Measurements from ENCODE around the gene CASKIN1.

Gene CASKIN1

GRCh38 chr16:2208772-2209171 lies 12.4 kb upstream of the CASKIN1 start:
- Mint-ChIP-seq H3K27me3 (ENCODE audit: low read depth, poor library complexity) (peaks cover 5% of the 10 kb centered on the region), H3K4me3 (no peak overlapping the region), H3K36me3 (ENCODE audit: low read depth) (peaks cover 12% of the 10 kb centered on the region), H3K27ac (no peak overlapping the region), H3K4me1 (peaks cover 56% of the 10 kb centered on the region), H3K9me3 (peaks cover under 1% of the 10 kb centered on the region)
- TF ChIP-seq CTCF (IDR thresholded peaks at IDR 0.05) = no peak
- no peak for DNase-seq

- H3K36me3 Mint-ChIP-seq (ENCODE audit: low read depth) = peaks cover 12% of the 10 kb centered on the region
- H3K27me3 Mint-ChIP-seq (ENCODE audit: low read depth, poor library complexity) = peaks cover 9% of the 10 kb centered on the region
- H3K9me3 Mint-ChIP-seq = peaks cover 5% of the 10 kb centered on the region
- no peak for TF ChIP-seq CTCF (IDR thresholded peaks at IDR 0.05)
- no peak overlapping the region for H3K4me3 Mint-ChIP-seq
- DNase-seq = no peak
- no peak overlapping the region for H3K27ac Mint-ChIP-seq
- H3K4me1 Mint-ChIP-seq = peaks cover 51% of the 10 kb centered on the region
Observed at GRCh38 chr16:2208308-2208707, 11.9 kb upstream of the CASKIN1 start.

GRCh38 chr16:2207872-2208271 lies 11.5 kb upstream of the CASKIN1 start:
- H3K27ac Mint-ChIP-seq = no peak overlapping the region
- peaks cover 12% of the 10 kb centered on the region for H3K36me3 Mint-ChIP-seq (ENCODE audit: low read depth)
- H3K27me3 Mint-ChIP-seq (ENCODE audit: low read depth, poor library complexity) = peaks cover 9% of the 10 kb centered on the region
- H3K4me3 Mint-ChIP-seq = peak overlapping the region; percentile 80
- DNase-seq = no peak
- TF ChIP-seq CTCF (IDR thresholded peaks at IDR 0.05) = no peak
- peaks cover 7% of the 10 kb centered on the region for H3K9me3 Mint-ChIP-seq
- peaks cover 47% of the 10 kb centered on the region for H3K4me1 Mint-ChIP-seq

GRCh38 chr16:2206780-2207433 lies 10.5 kb upstream of the CASKIN1 start:
- H3K27ac Mint-ChIP-seq = peak overlapping the region; percentile 80
- no peak for DNase-seq
- H3K4me3 Mint-ChIP-seq = peak overlapping the region; percentile 84
- peaks cover 12% of the 10 kb centered on the region for H3K36me3 Mint-ChIP-seq (ENCODE audit: low read depth)
- H3K27me3 Mint-ChIP-seq (ENCODE audit: low read depth, poor library complexity) = peaks cover 14% of the 10 kb centered on the region
- TF ChIP-seq CTCF (IDR thresholded peaks at IDR 0.05) = no peak
- H3K4me1 Mint-ChIP-seq = peaks cover 37% of the 10 kb centered on the region
- H3K9me3 Mint-ChIP-seq = peaks cover 13% of the 10 kb centered on the region

GRCh38 chr16:2206420-2206779 lies 10.0 kb upstream of the CASKIN1 start:
- H3K36me3 Mint-ChIP-seq (ENCODE audit: low read depth) = peaks cover 12% of the 10 kb centered on the region
- H3K9me3 Mint-ChIP-seq = peaks cover 13% of the 10 kb centered on the region
- H3K27ac Mint-ChIP-seq = peak overlapping the region; percentile 80
- no peak for DNase-seq
- H3K4me3 Mint-ChIP-seq = peak overlapping the region; percentile 84
- no peak for TF ChIP-seq CTCF (IDR thresholded peaks at IDR 0.05)
- H3K4me1 Mint-ChIP-seq = peaks cover 33% of the 10 kb centered on the region
- peaks cover 19% of the 10 kb centered on the region for H3K27me3 Mint-ChIP-seq (ENCODE audit: low read depth, poor library complexity)

GRCh38 chr16:2205967-2206313 lies 9.5 kb upstream of the CASKIN1 start:
- DNase-seq = peak; percentile 44

More at GRCh38 chr16:2205967-2206313, 9.5 kb upstream of the CASKIN1 start:
- Mint-ChIP-seq H3K27me3 (ENCODE audit: low read depth, poor library complexity) (peaks cover 24% of the 10 kb centered on the region), H3K27ac (no peak overlapping the region), H3K4me1 (peaks cover 33% of the 10 kb centered on the region), H3K9me3 (peaks cover 13% of the 10 kb centered on the region), H3K36me3 (ENCODE audit: low read depth) (peaks cover 12% of the 10 kb centered on the region), H3K4me3 (peak overlapping the region; percentile 84)
- TF ChIP-seq CTCF (IDR thresholded peaks at IDR 0.05) = no peak
